NB4 (cell line): ENCODE measurements around the gene SUMF1.

Source experiments
- CTCF ChIP-seq: IDR thresholded peaks from one replicate; pipeline ENCODE4 v1.5.1; 2012; ENCODE audit warnings: low read depth, low read length
- MAX ChIP-seq: IDR thresholded peaks from 2 replicates; pipeline ENCODE4 v1.6.1; 2011; ENCODE audit warnings: low read depth, low read length
- POLR2A ChIP-seq: IDR thresholded peaks from 2 replicates; pipeline ENCODE4 v1.6.1; 2011; ENCODE audit warnings: mild to moderate bottlenecking; ENCODE audit not compliant: insufficient read length; ENCODE audit errors: extremely low read depth

- no peak for TF ChIP-seq POLR2A
- TF ChIP-seq CTCF, result no peak
- TF ChIP-seq MAX, result no peak
Measured at GRCh38 chr3:4356220-4356540, 110.9 kb downstream of the SUMF1 start.
